ENCODE data around the gene SLC48A1. TPM values are rescaled to one million over a fixed set of nuclear protein-coding genes. Genes with fewer than 3 reads are reported as not detected.

SLC48A1 gene
- polyA plus RNA-seq, 1 donor from 2014 or later: 8.0 TPM

- Histone ChIP-seq H3K36me3 (ENCODE audit: insufficient read depth, low read length) (no peaks in the 10 kb centered on the region), H3K9me3 (ENCODE audit: low read length) (no peaks in the 10 kb centered on the region), H2AFZ (ENCODE audit: low read depth, low read length) (no peak overlapping the region), H4K20me1 (ENCODE audit: insufficient read depth) (no peaks in the 10 kb centered on the region), H3K79me2 (replicated peaks; ENCODE audit: insufficient read depth, low read length) (no peaks in the 10 kb centered on the region), H3F3A (ENCODE audit: insufficient read depth, low read length, poor library complexity, severe bottlenecking) (no peaks in the 10 kb centered on the region), H3K27me3 (ENCODE audit: insufficient read depth, low read depth, low read length) (no peaks in the 10 kb centered on the region), H3K9ac (ENCODE audit: low read length) (no peak overlapping the region), H3K27ac (ENCODE audit: low read length) (no peak overlapping the region), H3K9me2 (ENCODE audit: insufficient read depth, low read length) (no peaks in the 10 kb centered on the region), H3K4me3 (ENCODE audit: low read length) (no peak overlapping the region), H3K4me2 (ENCODE audit: low read length) (no peak overlapping the region)
- TF ChIP-seq CTCF (IDR thresholded peaks at IDR 0.05; ENCODE audit: poor library complexity, severe bottlenecking) (no peak), SMC3 (conservative IDR thresholded peaks at IDR 0.05; ENCODE audit: poor library complexity) (no peak), TAF1 (IDR thresholded peaks at IDR 0.05; ENCODE audit: low read depth) (no peak), REST (IDR thresholded peaks at IDR 0.05; ENCODE audit: borderline replicate concordance) (no peak), EP300 (conservative IDR thresholded peaks at IDR 0.05; ENCODE audit: poor library complexity, severe bottlenecking) (no peak), MXI1 (conservative IDR thresholded peaks at IDR 0.05; ENCODE audit: poor library complexity, severe bottlenecking) (no peak), POLR2AphosphoS5 (IDR thresholded peaks at IDR 0.05) (no peak), RAD21 (conservative IDR thresholded peaks at IDR 0.05) (no peak), EZH2 (IDR thresholded peaks at IDR 0.05; ENCODE audit: borderline replicate concordance, insufficient read depth, low read length, poor library complexity, severe bottlenecking) (no peak)
Observed at GRCh38 chr12:47752552-47752951, 20.5 kb upstream of the SLC48A1 start.

GRCh38 chr12:47753021-47754001, 19.7 kb upstream of the SLC48A1 start:
- Histone ChIP-seq H3K9me3 (ENCODE audit: low read length) (no peaks in the 10 kb centered on the region), H3K9me2 (ENCODE audit: insufficient read depth, low read length) (no peaks in the 10 kb centered on the region), H4K20me1 (ENCODE audit: insufficient read depth) (no peaks in the 10 kb centered on the region), H3K4me3 (ENCODE audit: low read length) (no peak overlapping the region), H3K27me3 (ENCODE audit: insufficient read depth, low read depth, low read length) (peaks cover under 1% of the 10 kb centered on the region), H3K79me2 (replicated peaks; ENCODE audit: insufficient read depth, low read length) (no peaks in the 10 kb centered on the region), H3K36me3 (ENCODE audit: insufficient read depth, low read length) (no peaks in the 10 kb centered on the region), H3K27ac (ENCODE audit: low read length) (no peak overlapping the region), H3F3A (ENCODE audit: insufficient read depth, low read length, poor library complexity, severe bottlenecking) (no peaks in the 10 kb centered on the region), H3K4me2 (ENCODE audit: low read length) (no peak overlapping the region), H3K9ac (ENCODE audit: low read length) (no peak overlapping the region), H2AFZ (ENCODE audit: low read depth, low read length) (no peak overlapping the region)
- no peak for TF ChIP-seq EZH2 (IDR thresholded peaks at IDR 0.05; ENCODE audit: borderline replicate concordance, insufficient read depth, low read length, poor library complexity, severe bottlenecking)
- TF ChIP-seq REST (IDR thresholded peaks at IDR 0.05; ENCODE audit: borderline replicate concordance): no peak
- no peak for TF ChIP-seq POLR2AphosphoS5 (IDR thresholded peaks at IDR 0.05)
- no peak for TF ChIP-seq TAF1 (IDR thresholded peaks at IDR 0.05; ENCODE audit: low read depth)
- TF ChIP-seq MXI1 (conservative IDR thresholded peaks at IDR 0.05; ENCODE audit: poor library complexity, severe bottlenecking): no peak
- TF ChIP-seq CTCF (IDR thresholded peaks at IDR 0.05; ENCODE audit: poor library complexity, severe bottlenecking): no peak
- TF ChIP-seq RAD21 (conservative IDR thresholded peaks at IDR 0.05): no peak
